ENCODE results near the gene TMEM242.

GRCh38 chr6:157248264-157248663, 75.1 kb downstream of the TMEM242 start:
- no peak for TF ChIP-seq JUN (IDR thresholded peaks at IDR 0.05; ENCODE audit: borderline replicate concordance, insufficient read depth, insufficient read length, low read depth)
- TF ChIP-seq CTCF (IDR thresholded peaks at IDR 0.05; ENCODE audit: extremely low read depth in 1 of 2, insufficient read depth in 1 of 2, low read depth in 1 of 2, low read length in 2 of 2), result no peak
- no peak for TF ChIP-seq POLR2A (IDR thresholded peaks at IDR 0.05; ENCODE audit: low read depth, low read length)

Measured in endothelial cell of umbilical vein (primary cell).